ENCODE data around the gene ZIC4.

ZIC4 gene

GRCh38 chr3:147361454-147362420 lies 44.6 kb downstream of the ZIC4 start:
- Histone ChIP-seq H3K36me3 (replicated peaks) (no peaks in the 10 kb centered on the region), H3K27ac (no peak overlapping the region), H3K4me3 (ENCODE audit: low read depth, low read length) (peak overlapping the region; percentile 27), H3K27me3 (replicated peaks) (no peaks in the 10 kb centered on the region)
- DNase-seq, result peak; percentile 16
- TF ChIP-seq, protein P1, sequence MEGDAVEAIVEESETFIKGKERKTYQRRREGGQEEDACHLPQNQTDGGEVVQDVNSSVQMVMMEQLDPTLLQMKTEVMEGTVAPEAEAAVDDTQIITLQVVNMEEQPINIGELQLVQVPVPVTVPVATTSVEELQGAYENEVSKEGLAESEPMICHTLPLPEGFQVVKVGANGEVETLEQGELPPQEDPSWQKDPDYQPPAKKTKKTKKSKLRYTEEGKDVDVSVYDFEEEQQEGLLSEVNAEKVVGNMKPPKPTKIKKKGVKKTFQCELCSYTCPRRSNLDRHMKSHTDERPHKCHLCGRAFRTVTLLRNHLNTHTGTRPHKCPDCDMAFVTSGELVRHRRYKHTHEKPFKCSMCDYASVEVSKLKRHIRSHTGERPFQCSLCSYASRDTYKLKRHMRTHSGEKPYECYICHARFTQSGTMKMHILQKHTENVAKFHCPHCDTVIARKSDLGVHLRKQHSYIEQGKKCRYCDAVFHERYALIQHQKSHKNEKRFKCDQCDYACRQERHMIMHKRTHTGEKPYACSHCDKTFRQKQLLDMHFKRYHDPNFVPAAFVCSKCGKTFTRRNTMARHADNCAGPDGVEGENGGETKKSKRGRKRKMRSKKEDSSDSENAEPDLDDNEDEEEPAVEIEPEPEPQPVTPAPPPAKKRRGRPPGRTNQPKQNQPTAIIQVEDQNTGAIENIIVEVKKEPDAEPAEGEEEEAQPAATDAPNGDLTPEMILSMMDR (IDR thresholded peaks at IDR 0.05; ENCODE audit: low read depth, low read length, missing control alignments), result peak; percentile 76
- in situ Hi-C loops (cut with HindIII; ENCODE audit: low pct_ligation_motif_present, low sequenced_read_pairs), result no loop called here

DNA sequence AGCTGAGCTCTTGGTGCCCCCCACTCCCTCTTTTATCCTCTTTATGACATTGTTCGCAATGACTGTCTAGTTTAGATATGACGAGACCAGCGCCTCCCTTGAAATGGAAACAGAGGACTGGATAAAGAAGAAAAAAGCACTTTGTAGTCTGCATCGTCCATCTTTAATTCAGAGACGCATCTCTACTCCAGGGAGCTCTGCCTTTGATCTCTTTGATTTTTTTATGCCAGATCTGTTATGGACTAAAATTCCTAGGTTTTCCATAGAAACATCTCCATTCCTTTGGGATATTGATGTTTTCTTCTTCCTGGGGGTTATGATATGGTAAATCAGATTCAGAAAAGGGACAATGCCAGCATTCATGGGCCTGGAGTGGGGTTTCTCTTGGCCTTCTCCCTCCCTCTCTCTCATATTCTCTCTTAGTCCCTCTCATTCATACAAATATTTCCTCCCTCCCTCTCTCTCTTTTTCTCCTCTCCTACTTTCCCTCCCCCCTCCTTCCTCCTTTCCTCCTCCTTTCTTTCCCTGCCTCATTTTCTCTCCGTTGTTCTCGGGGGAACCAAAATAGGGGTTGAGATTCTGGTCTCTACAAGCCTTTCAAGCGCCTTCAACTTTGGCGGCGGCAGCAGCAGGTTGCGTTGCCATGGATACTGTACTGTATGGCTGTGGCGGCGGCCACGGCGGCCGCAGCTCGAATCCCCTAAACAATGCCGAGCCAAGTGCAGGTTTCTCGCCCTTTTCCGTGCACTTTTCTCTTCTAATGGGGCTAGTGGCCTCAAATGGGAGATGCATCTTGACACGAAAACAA lies 45.5 kb downstream of the ZIC4 start:
- TF ChIP-seq, protein P1 (IDR thresholded peaks at IDR 0.05; ENCODE audit: low read depth, low read length, missing control alignments), result no peak
- peak overlapping the region; percentile 27 for H3K4me3 ChIP-seq (ENCODE audit: low read depth, low read length)
- DNase-seq, result peak; percentile 28
- H3K36me3 ChIP-seq (replicated peaks), result no peaks in the 10 kb centered on the region
- in situ Hi-C loops (cut with HindIII; ENCODE audit: low pct_ligation_motif_present, low sequenced_read_pairs), result no loop called here
- H3K27ac ChIP-seq, result no peak overlapping the region
- H3K27me3 ChIP-seq (replicated peaks), result no peaks in the 10 kb centered on the region

GRCh38 chr3:147360051-147360439 lies 46.3 kb downstream of the ZIC4 start:
- Histone ChIP-seq H3K36me3 (replicated peaks) (no peaks in the 10 kb centered on the region), H3K27me3 (replicated peaks) (no peaks in the 10 kb centered on the region), H3K4me3 (ENCODE audit: low read depth, low read length) (no peak overlapping the region), H3K27ac (no peak overlapping the region)
- TF ChIP-seq, protein P1 (IDR thresholded peaks at IDR 0.05; ENCODE audit: low read depth, low read length, missing control alignments), result no peak
- in situ Hi-C loops (cut with HindIII; ENCODE audit: low pct_ligation_motif_present, low sequenced_read_pairs), result no loop called here
- DNase-seq, result no peak

DNA sequence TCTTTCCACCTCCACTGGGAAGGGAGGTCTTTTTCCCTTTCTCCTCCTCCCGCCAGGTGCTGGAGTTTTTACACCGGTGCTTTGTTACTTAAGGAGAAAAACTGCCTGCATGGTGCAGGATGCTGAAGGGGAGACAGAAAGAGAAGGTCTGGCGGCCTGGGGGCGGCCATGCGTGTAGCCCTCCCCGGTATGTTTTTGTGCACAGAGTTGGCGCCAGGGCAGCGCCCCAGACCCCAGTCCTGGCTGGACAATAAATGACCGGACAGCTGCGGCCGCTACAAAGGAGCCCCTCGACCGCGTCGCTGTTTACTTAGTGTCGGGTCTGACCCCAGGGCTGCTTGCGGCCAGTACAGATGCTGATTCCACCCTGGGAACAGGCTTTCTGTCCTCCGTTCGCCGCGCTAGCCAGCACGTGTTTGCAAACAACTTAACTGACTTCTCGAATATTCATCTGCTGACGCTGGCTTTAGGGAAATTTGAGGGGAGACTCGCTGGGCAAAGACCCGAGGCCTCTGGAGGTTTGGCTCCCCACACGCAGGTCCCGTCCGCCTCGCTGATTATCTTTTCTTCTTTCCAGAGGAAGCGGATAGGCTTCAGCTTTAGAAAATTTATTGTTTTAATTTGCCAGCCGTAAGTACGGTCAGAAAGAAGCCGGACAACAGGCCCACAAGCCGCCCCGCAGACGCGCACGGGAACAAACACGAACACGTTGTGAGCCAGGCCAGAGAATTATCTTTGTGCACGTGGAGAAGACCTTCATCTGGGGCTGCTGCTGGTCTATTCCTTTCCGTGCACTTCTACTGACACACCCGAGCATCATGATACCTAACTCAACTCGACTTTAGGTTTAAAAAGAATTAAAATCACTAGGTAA lies 46.9 kb downstream of the ZIC4 start:
- H3K27ac ChIP-seq, result no peak overlapping the region
- no peaks in the 10 kb centered on the region for H3K27me3 ChIP-seq (replicated peaks)
- DNase-seq, result no peak
- no peaks in the 10 kb centered on the region for H3K36me3 ChIP-seq (replicated peaks)
- TF ChIP-seq, protein P1 (IDR thresholded peaks at IDR 0.05; ENCODE audit: low read depth, low read length, missing control alignments), result no peak
- in situ Hi-C loops (cut with HindIII; ENCODE audit: low pct_ligation_motif_present, low sequenced_read_pairs), result no loop called here
- H3K4me3 ChIP-seq (ENCODE audit: low read depth, low read length), result no peak overlapping the region

- in situ Hi-C loops (cut with HindIII; ENCODE audit: low pct_ligation_motif_present, low sequenced_read_pairs), result no loop called here
- DNase-seq, result no peak
- TF ChIP-seq, protein P1 (IDR thresholded peaks at IDR 0.05; ENCODE audit: low read depth, low read length, missing control alignments), result no peak
- no peaks in the 10 kb centered on the region for H3K36me3 ChIP-seq (replicated peaks)
- H3K27ac ChIP-seq, result no peak overlapping the region
- H3K4me3 ChIP-seq (ENCODE audit: low read depth, low read length), result no peak overlapping the region
- H3K27me3 ChIP-seq (replicated peaks), result no peaks in the 10 kb centered on the region
Observed at GRCh38 chr3:147358144-147358992, 48.0 kb downstream of the ZIC4 start.
